Liver (tissue), 3 donors: ENCODE measurements around the gene SRPRB.
A peak's percentile ranks its signal among the peaks of the same experiment; 100 is the strongest.

Source experiments
- CTCF ChIP-seq: fragments of 150-350 bp; IDR thresholded peaks from 2 replicates; pipeline ENCODE4 v1.5.1; 2017; ENCODE audit warnings: improper control_type of control experiment, low read depth, low read length; ENCODE audit not compliant: missing input control
- HNF4A ChIP-seq, 2 donors: conservative IDR thresholded peaks; 2 replicates each; pipeline ENCODE4 v1.6.1; 2016; ENCODE audit warnings: antibody characterized with exemption in 2 of 2, mild to moderate bottlenecking in 2 of 2
- HNF4G ChIP-seq: IDR thresholded peaks from 2 replicates; pipeline ENCODE4 v1.6.1; 2016; ENCODE audit warnings: antibody characterized with exemption
- JUND ChIP-seq, 2 donors: IDR thresholded peaks; 2 replicates each; pipeline ENCODE4 v1.6.1; 2016; ENCODE audit warnings: antibody characterized with exemption in 2 of 2
- MAX ChIP-seq: IDR thresholded peaks from 2 replicates; pipeline ENCODE4 v1.6.1; 2016; ENCODE audit warnings: antibody characterized with exemption
- RXRA ChIP-seq, 2 donors: IDR thresholded peaks; 2 replicates each; pipeline ENCODE4 v1.6.1; 2017 to 2018; ENCODE audit warnings: antibody characterized with exemption in 2 of 2, mild to moderate bottlenecking in 1 of 2
- SP1 ChIP-seq: IDR thresholded peaks from 2 replicates; pipeline ENCODE4 v1.6.1; 2018; ENCODE audit warnings: antibody characterized with exemption, mild to moderate bottlenecking
- YY1 ChIP-seq: IDR thresholded peaks from 2 replicates; pipeline ENCODE4 v1.6.1; 2016; ENCODE audit warnings: antibody characterized with exemption, mild to moderate bottlenecking
- donor health status: healthy.
- donor health status: healthy.

- TF ChIP-seq CTCF (no peak), MAX (peak; percentile 36), SP1 (no peak), JUND (IDR thresholded peaks at IDR 0.05) (peak in 1 of 2 donors; percentile 56), HNF4A (conservative IDR thresholded peaks at IDR 0.05) (no peak), RXRA (IDR thresholded peaks at IDR 0.05) (no peak), YY1 (peak; percentile 5), HNF4G (no peak)
Observed at GRCh38 chr3:133760916-133761315, 44.7 kb upstream of the SRPRB start.
